GM12874 (cell line): ENCODE measurements around the gene ZDHHC4.

Experiments used
- CTCF ChIP-seq: IDR thresholded peaks from 2 replicates; pipeline ENCODE4 v1.5.1; 2011; ENCODE audit warnings: low read depth, mild to moderate bottlenecking, control low read depth, low read length, moderate library complexity; ENCODE audit not compliant: insufficient read depth

ZDHHC4 gene

GRCh38 chr7:6600093-6600492 is 22.8 kb downstream of the ZDHHC4 start:
- no peak for TF ChIP-seq CTCF

DNA sequence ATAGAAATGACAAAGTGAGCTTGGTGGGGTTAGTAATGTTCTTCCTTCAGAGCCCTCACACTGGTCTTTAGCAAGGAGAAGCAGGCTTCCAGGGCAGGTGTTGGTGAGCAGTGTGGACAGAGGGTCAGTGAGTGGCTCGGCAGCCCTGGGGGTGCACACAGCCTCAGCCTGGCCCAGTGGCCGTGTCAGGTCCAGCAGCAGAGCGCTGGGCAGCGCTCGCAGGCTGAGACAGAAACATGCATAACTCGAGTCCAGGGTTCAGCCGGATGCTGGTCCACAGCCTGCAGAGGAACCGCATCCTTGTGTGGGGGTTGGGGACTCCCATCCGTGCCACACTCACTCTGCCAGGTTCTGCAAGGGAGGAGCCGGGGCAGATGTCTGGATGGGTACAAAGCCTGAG is 27.2 kb downstream of the ZDHHC4 start:
- no peak for TF ChIP-seq CTCF

DNA sequence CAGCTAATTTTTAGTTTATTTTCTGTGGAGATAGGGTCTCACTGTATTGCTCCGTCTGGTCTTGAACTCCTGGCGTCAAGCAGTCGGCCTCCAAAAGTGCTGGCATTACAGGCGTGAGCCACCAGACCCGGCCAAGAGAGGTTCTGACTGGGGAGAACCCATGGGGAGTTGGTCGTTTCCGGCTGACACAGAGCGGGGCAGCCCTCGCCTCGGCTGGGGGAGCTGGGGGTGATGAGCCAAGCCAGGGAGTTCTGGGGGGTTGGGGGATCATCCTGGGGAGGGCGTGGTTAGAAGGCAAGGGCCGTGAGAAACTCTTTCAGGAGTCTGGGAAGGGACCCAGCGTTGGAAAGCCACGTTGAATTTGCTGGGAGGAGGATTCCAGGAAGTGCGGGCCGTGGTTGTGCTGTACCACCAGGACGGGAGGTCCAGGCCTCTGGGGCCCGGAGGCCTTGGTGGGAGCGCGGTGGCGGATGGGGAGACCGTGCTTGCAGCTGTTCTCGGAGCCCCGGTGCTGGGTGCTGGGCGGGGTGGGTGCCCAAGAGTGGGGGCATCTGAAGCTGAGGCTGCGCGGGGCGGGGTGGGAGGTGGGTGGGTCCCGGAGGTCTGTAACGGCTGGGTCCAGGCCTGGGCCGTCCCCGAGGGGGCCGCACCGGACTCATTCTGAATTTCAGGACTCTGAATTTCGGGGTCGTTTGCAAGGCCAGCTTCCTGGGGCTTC is 29.8 kb downstream of the ZDHHC4 start:
- TF ChIP-seq CTCF, result no peak

GRCh38 chr7:6607651-6608051 is 30.4 kb downstream of the ZDHHC4 start:
- no peak for TF ChIP-seq CTCF

DNA sequence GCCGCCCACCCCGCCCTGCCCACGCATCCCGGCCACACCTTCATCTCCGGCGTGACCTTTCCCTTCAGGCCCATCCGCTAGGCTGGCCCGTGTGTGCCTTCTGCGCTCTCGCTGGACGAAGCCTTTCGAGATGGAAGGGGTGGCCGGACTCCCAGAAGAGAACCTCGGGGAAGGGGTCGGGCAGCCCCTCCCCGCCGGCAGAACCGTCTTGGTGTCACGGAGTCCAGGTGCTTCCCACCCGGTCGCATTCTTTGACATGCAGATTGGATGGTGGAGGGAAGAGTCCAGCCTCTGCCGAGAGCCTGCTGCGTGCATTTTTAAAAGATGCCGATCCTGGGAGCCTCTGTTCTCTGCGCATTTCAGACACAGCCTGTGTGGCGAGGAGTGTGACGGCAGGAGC is 30.8 kb downstream of the ZDHHC4 start:
- no peak for TF ChIP-seq CTCF

- TF ChIP-seq CTCF, result no peak
These were observed 31.5 kb downstream of the ZDHHC4 start for GRCh38 chr7:6608794-6609193.

DNA sequence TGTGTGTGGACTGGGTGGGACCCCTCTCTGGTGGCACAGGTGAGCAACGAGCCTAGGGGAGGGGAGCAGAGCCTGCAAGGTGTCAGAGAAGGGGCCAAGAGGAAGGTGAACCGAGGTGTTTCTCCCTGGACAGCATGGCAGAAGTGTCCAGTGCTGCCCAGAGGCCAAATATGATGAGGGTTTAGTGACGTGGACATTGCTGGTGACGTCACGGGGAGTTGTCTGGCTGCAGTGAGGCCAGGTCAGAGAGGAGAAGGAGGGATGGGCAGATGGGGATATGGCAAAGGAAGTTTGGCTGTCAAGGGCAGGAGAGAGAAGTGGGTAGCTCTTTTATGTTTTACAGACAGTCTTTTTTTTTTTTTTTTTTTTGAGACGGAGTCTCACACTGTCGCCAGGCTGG is 35.6 kb downstream of the ZDHHC4 start:
- no peak for TF ChIP-seq CTCF

DNA sequence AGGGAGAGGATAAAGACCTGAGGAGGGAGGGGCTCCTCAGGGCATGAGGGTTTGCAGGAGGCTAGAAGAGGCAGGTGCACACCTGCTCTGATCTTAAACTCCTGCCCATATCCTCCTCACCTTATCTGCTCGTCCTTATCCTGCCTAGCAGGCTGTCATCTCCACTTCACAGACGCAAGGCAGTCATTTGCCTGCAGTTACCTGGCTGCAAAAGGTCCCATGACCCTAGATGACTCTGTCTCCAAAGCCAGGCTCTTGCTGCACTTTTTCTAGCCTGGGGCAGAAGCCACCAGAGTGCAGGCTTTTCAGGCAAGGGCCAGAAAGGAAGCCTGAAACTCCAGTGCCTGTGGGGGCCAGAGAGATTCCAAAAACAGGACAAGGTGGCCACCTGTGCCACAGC is 36.5 kb downstream of the ZDHHC4 start:
- TF ChIP-seq CTCF, result no peak
